Stimulated activated CD4-positive, alpha-beta T cell treated with anti-CD3 and anti-CD28 coated beads, Interleukin-12 subunit alpha, Interleukin-12 subunit beta, amount 100 ng/mL, for 4 hours (primary cell): ENCODE results near the gene ST8SIA4.

ENCODE experiments used
- DNase-seq: peaks from one replicate; pipeline ENCODE4 v3.0.0-alpha.2; 2020

ST8SIA4 gene

GRCh38 chr5:100867039-100867562 lies 36.0 kb downstream of the ST8SIA4 start:
- DNase-seq, result no peak

GRCh38 chr5:100864931-100865330 lies 38.2 kb downstream of the ST8SIA4 start:
- DNase-seq, result no peak

GRCh38 chr5:100863739-100864138 lies 39.3 kb downstream of the ST8SIA4 start:
- DNase-seq, result no peak

- no peak for DNase-seq
Observed at GRCh38 chr5:100861148-100861547, 41.9 kb downstream of the ST8SIA4 start.

- DNase-seq, result no peak
Observed at GRCh38 chr5:100860407-100860806, 42.7 kb downstream of the ST8SIA4 start.

- DNase-seq, result no peak
Observed at GRCh38 chr5:100858987-100859545, 44.0 kb downstream of the ST8SIA4 start.

GRCh38 chr5:100856462-100856861 lies 46.6 kb downstream of the ST8SIA4 start:
- no peak for DNase-seq

- no peak for DNase-seq
Observed at GRCh38 chr5:100855937-100856430, 47.1 kb downstream of the ST8SIA4 start.

GRCh38 chr5:100855295-100855694 lies 47.8 kb downstream of the ST8SIA4 start:
- no peak for DNase-seq

- DNase-seq, result no peak
Observed at GRCh38 chr5:100854591-100854990, 48.5 kb downstream of the ST8SIA4 start.

- DNase-seq, result no peak
Observed at GRCh38 chr5:100853582-100853981, 49.5 kb downstream of the ST8SIA4 start.

- no peak for DNase-seq
Observed at GRCh38 chr5:100852988-100853449, 50.1 kb downstream of the ST8SIA4 start.

- DNase-seq, result no peak
Observed at GRCh38 chr5:100852051-100852450, 51.0 kb downstream of the ST8SIA4 start.

GRCh38 chr5:100846772-100847171 lies 56.3 kb downstream of the ST8SIA4 start:
- DNase-seq, result no peak

GRCh38 chr5:100842080-100842479 lies 61.0 kb downstream of the ST8SIA4 start:
- DNase-seq, result no peak

GRCh38 chr5:100841358-100842076 lies 61.6 kb downstream of the ST8SIA4 start:
- no peak for DNase-seq

- no peak for DNase-seq
Observed at GRCh38 chr5:100840789-100841188, 62.3 kb downstream of the ST8SIA4 start.

- no peak for DNase-seq
Observed at GRCh38 chr5:100840370-100840769, 62.7 kb downstream of the ST8SIA4 start.

- DNase-seq, result no peak
Observed at GRCh38 chr5:100838048-100838473, 65.0 kb downstream of the ST8SIA4 start.

GRCh38 chr5:100834519-100834918 lies 68.6 kb downstream of the ST8SIA4 start:
- DNase-seq, result no peak

GRCh38 chr5:100832252-100833230 lies 70.5 kb downstream of the ST8SIA4 start:
- no peak for DNase-seq

- DNase-seq, result no peak
Observed at GRCh38 chr5:100828898-100829356, 74.2 kb downstream of the ST8SIA4 start.
